GM13977 (cell line): ENCODE data around the gene HERC6.

ENCODE experiments used
- DNase-seq: peaks from one replicate; pipeline ENCODE4 v3.0.0; 2012; ENCODE audit warnings: low spot score
- in situ Hi-C: fragments of 300-500 bp; cut with MboI; formaldehyde crosslinking; loops from one replicate; pipeline ENCODE4 v1.12.0; 2022; ENCODE audit warnings: low sequenced_read_pairs, low pct_unique_long_range_greater_than_20kb, mixed read lengths, inconsistent platforms; ENCODE audit not compliant: unreplicated experiment
- TF ChIP-seq, protein P1 (sequence below): IDR thresholded peaks from 2 replicates; pipeline ENCODE4 v1.5.1; 2012; ENCODE audit warnings: mild to moderate bottlenecking, control low read depth; ENCODE audit not compliant: insufficient read depth; ENCODE audit errors: extremely low read depth, missing control alignments

Gene HERC6

GRCh38 chr4:88467392-88467791, 88.7 kb downstream of the HERC6 start:
- TF ChIP-seq, protein P1, sequence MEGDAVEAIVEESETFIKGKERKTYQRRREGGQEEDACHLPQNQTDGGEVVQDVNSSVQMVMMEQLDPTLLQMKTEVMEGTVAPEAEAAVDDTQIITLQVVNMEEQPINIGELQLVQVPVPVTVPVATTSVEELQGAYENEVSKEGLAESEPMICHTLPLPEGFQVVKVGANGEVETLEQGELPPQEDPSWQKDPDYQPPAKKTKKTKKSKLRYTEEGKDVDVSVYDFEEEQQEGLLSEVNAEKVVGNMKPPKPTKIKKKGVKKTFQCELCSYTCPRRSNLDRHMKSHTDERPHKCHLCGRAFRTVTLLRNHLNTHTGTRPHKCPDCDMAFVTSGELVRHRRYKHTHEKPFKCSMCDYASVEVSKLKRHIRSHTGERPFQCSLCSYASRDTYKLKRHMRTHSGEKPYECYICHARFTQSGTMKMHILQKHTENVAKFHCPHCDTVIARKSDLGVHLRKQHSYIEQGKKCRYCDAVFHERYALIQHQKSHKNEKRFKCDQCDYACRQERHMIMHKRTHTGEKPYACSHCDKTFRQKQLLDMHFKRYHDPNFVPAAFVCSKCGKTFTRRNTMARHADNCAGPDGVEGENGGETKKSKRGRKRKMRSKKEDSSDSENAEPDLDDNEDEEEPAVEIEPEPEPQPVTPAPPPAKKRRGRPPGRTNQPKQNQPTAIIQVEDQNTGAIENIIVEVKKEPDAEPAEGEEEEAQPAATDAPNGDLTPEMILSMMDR = no peak
- no peak for DNase-seq
- in situ Hi-C loops = no loop called here

- TF ChIP-seq, protein P1 = no peak
- DNase-seq = no peak
- in situ Hi-C loops = no loop called here
Observed at GRCh38 chr4:88477229-88477860, 98.7 kb downstream of the HERC6 start.

DNA sequence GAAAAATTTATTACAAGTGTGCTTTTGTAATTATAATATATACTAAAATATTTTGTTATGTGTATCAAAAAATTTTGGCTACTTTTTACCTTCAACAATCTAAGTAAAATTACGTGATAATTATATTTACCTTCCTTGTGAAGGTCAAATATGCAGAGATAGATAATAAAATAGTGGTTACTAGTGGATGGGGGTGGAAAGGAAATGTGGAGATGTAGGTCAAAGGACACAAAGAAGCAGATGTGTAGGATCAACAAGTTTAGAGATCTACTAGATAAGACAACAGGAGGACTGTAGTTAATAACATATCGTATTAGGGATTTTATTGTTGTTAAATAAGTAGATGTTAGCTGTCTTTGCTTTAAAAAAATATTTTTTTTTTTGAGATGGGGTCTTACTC, 99.6 kb downstream of the HERC6 start:
- TF ChIP-seq, protein P1 = no peak
- in situ Hi-C loops = no loop called here
- no peak for DNase-seq

DNA sequence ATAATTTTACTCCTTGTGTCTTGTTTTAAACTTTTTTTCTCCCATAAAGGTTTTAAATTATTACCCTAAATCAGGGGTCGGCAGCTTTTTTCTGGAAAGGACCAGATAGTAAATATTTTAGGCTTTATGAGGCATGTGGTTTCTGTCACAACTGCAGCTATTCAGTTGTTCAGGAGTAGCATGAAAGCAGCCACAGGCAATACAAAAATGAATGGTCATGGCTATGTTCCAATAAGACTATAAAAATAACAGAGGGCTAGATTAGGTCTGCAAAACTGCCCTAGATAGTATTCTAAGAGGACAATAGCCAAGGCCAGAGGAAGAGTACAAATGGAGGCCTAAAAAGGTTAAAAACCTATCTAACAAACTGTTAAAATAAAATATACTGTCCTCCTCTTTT, 102.9 kb downstream of the HERC6 start:
- no peak for DNase-seq
- in situ Hi-C loops = no loop called here

DNA sequence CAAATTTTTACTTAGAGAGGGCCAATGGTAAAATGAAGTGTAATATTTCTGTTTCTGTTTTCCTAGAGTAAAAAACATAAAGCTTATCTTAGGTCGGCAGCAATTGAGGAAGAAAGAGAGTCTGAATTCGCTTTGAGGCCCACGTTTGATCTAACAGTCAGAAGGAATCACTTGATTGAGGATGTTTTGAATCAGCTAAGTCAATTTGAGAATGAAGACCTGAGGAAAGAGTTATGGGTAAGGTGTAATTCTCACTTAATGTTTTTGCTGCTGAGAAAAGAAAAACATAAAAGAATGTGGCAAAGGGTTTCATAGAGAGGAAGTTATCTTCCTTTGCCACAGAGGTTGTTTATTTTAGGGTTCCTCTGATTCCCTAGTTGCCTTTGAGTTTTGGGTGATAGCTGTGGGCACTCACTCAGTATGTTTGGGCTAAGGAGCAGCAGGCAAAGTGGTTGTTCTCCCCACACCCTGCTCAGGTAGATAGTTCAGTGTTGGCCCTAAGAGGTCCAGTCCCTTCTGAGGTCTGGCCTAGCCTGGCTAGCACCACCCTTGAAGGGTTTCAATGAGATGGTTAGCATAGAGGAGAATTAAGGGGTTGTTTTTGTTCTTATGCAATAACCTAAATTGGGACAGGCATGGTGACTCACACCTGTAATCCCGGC, 110.6 kb downstream of the HERC6 start:
- TF ChIP-seq, protein P1 = no peak
- in situ Hi-C loops = no loop called here
- DNase-seq = no peak

More for the DNA sequence above, 102.9 kb downstream of the HERC6 start:
- TF ChIP-seq, protein P1 = no peak
